ENCODE results near the gene KCNJ10. TPM values are rescaled to one million over a fixed set of nuclear protein-coding genes. Genes with fewer than 3 reads are reported as not detected.

KCNJ10 gene
- total RNA-seq, 1 donor from 2014 or later, result 0.27 TPM

DNA sequence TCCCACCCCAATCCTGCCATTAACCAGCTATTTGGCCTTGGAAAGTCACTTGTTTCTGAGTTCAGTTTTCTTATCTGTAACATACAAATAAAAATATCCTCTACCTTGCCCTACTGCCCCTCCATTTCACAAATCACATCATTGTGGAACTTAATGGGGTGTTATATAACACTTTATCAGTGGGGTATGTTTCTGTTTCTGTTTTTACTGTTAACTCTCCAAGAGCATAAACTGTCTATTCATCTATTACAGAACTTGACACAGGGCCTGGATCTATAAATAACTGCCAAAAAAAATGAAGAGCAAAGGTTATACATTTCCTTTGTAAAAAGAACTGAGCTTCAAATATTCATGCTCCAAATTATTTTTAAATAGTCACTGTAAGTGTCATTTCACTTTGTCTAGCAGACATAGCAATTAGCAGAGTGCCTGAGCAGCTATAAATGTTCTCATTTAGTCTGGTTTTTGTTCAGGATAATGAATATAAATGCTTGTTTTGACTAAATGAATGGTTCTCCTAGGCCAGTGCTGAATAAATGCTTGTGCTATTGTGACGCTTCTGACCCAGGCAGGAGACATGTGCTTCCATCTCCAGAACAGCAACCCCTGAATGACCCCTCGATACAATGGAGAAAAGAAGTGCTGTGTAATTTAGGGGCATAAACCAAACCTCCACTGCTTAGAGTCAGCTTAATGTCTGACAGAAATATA, 45.6 kb downstream of the KCNJ10 start:
- Histone ChIP-seq H3K27ac (ENCODE audit: low read depth, low read length) (no peak overlapping the region), H2AFZ (ENCODE audit: low read depth, low read length) (no peak overlapping the region), H3K27me3 (ENCODE audit: insufficient read depth, low read length) (peaks cover 3% of the 10 kb centered on the region), H3K4me1 (ENCODE audit: insufficient read depth, low read length) (no peaks in the 10 kb centered on the region), H3K9ac (ENCODE audit: low read length) (no peak overlapping the region), H3K4me2 (ENCODE audit: low read length) (no peak overlapping the region), H3K36me3 (ENCODE audit: insufficient read depth, low read length) (no peaks in the 10 kb centered on the region), H4K20me1 (ENCODE audit: insufficient read depth, low read length) (peaks cover 3% of the 10 kb centered on the region), H3K4me3 (ENCODE audit: insufficient read depth, low read depth, low read length) (no peak overlapping the region), H3K79me2 (ENCODE audit: insufficient read depth, low read length) (no peaks in the 10 kb centered on the region), H3K9me3 (ENCODE audit: insufficient read depth, low read depth, low read length) (no peaks in the 10 kb centered on the region)
- H3K9me3 Mint-ChIP-seq (ENCODE audit: unreplicated experiment), result no peaks in the 10 kb centered on the region
- DNase-seq (ENCODE audit: low read depth) (no peak), FAIRE-seq (no peak)
- no peak overlapping the region for H3K27ac Mint-ChIP-seq (ENCODE audit: unreplicated experiment)
- H3K36me3 Mint-ChIP-seq (ENCODE audit: low read depth, unreplicated experiment), result no peaks in the 10 kb centered on the region
- H3K27me3 Mint-ChIP-seq (ENCODE audit: low read depth, unreplicated experiment), result no peaks in the 10 kb centered on the region
- peaks cover 4% of the 10 kb centered on the region for H3K4me1 Mint-ChIP-seq (ENCODE audit: low read depth, unreplicated experiment)
- TF ChIP-seq EZH2 (IDR thresholded peaks at IDR 0.05; ENCODE audit: insufficient read depth, low read length) (no peak), CTCF (IDR thresholded peaks at IDR 0.05; ENCODE audit: insufficient read depth, low read depth, low read length) (no peak)
- H3K4me3 Mint-ChIP-seq (ENCODE audit: unreplicated experiment), result no peak overlapping the region

GRCh38 chr1:160022330-160023310, 47.3 kb downstream of the KCNJ10 start:
- H3K27me3 Mint-ChIP-seq (ENCODE audit: low read depth, unreplicated experiment), result no peaks in the 10 kb centered on the region
- H3K9me3 Mint-ChIP-seq (ENCODE audit: unreplicated experiment), result peaks cover 2% of the 10 kb centered on the region

More at GRCh38 chr1:160022330-160023310, 47.3 kb downstream of the KCNJ10 start:
- H3K4me1 Mint-ChIP-seq (ENCODE audit: low read depth, unreplicated experiment), result peaks cover 18% of the 10 kb centered on the region
- H3K27me3 ChIP-seq (ENCODE audit: insufficient read depth, low read length), result peaks cover 6% of the 10 kb centered on the region
- no peak overlapping the region for H3K27ac Mint-ChIP-seq (ENCODE audit: unreplicated experiment)
- no peaks in the 10 kb centered on the region for H3K9me3 ChIP-seq (ENCODE audit: insufficient read depth, low read depth, low read length)
- no peak overlapping the region for H3K4me3 ChIP-seq (ENCODE audit: insufficient read depth, low read depth, low read length)
- no peak overlapping the region for H3K4me3 Mint-ChIP-seq (ENCODE audit: unreplicated experiment)
- no peak for DNase-seq (ENCODE audit: low read depth)
- no peak overlapping the region for H3K9ac ChIP-seq (ENCODE audit: low read length)
- no peaks in the 10 kb centered on the region for H3K79me2 ChIP-seq (ENCODE audit: insufficient read depth, low read length)
- H3K4me2 ChIP-seq (ENCODE audit: low read length), result no peak overlapping the region
- no peak for FAIRE-seq
- TF ChIP-seq EZH2 (IDR thresholded peaks at IDR 0.05; ENCODE audit: insufficient read depth, low read length), result no peak
- TF ChIP-seq CTCF (IDR thresholded peaks at IDR 0.05; ENCODE audit: insufficient read depth, low read depth, low read length), result no peak
- no peak overlapping the region for H3K27ac ChIP-seq (ENCODE audit: low read depth, low read length)
- H2AFZ ChIP-seq (ENCODE audit: low read depth, low read length), result no peak overlapping the region
- H4K20me1 ChIP-seq (ENCODE audit: insufficient read depth, low read length), result peaks cover 3% of the 10 kb centered on the region
- H3K36me3 Mint-ChIP-seq (ENCODE audit: low read depth, unreplicated experiment), result no peaks in the 10 kb centered on the region
- no peaks in the 10 kb centered on the region for H3K4me1 ChIP-seq (ENCODE audit: insufficient read depth, low read length)
- H3K36me3 ChIP-seq (ENCODE audit: insufficient read depth, low read length), result no peaks in the 10 kb centered on the region

All from astrocyte (in vitro differentiated cells and primary cell).